Measurements from ENCODE around the gene KIF22. TPM values are rescaled to one million over a fixed set of nuclear protein-coding genes. Genes with fewer than 3 reads are reported as not detected.

KIF22 gene
- total RNA-seq, 2 experiments from 2014 or later = 160 to 165 TPM

GRCh38 chr16:29765167-29766032 is 25.2 kb upstream of the KIF22 start:
- ATAC-seq (no peak), DNase-seq (no peak)
- H3K9me3 Mint-ChIP-seq = no peaks in the 10 kb centered on the region
- TF ChIP-seq CTCF (IDR thresholded peaks at IDR 0.05) = no peak
- H3K27ac Mint-ChIP-seq = no peak overlapping the region
- POLR2A ChIA-PET = interaction anchor here (1.0 kb wide), 1 partner anchor 25 kb away, joined by 4 read pairs; no protein-coding TSS in a partner anchor
- H3K4me1 Mint-ChIP-seq (ENCODE audit: low read depth) = no peaks in the 10 kb centered on the region
- H3K27me3 Mint-ChIP-seq = no peaks in the 10 kb centered on the region
- H3K36me3 Mint-ChIP-seq (ENCODE audit: low read depth) = no peaks in the 10 kb centered on the region
- no peak overlapping the region for H3K4me3 Mint-ChIP-seq
- CTCF ChIA-PET = interaction anchor here (0.6 to 1.5 kb wide), 4 partner anchors 19 to 83 kb away, joined by 3 to 4 read pairs (median 3); no protein-coding TSS in a partner anchor
- intact Hi-C loops (cut with micrococcal nuclease) = no loop called here

GRCh38 chr16:29766571-29766970 is 24.0 kb upstream of the KIF22 start:
- ATAC-seq = no peak
- peaks cover 3% of the 10 kb centered on the region for H3K4me1 Mint-ChIP-seq (ENCODE audit: low read depth)
- H3K4me3 Mint-ChIP-seq = no peak overlapping the region
- H3K9me3 Mint-ChIP-seq = no peaks in the 10 kb centered on the region
- ChIA-PET CTCF (interaction anchor here (3.0 kb wide), 1 partner anchor 19 kb away, joined by 13 read pairs; no protein-coding TSS in a partner anchor), POLR2A (no interaction called here)
- H3K36me3 Mint-ChIP-seq (ENCODE audit: low read depth) = no peaks in the 10 kb centered on the region
- no peak for TF ChIP-seq CTCF (IDR thresholded peaks at IDR 0.05)
- no peak overlapping the region for H3K27ac Mint-ChIP-seq
- H3K27me3 Mint-ChIP-seq = no peaks in the 10 kb centered on the region
- DNase-seq = no peak
- intact Hi-C loops (cut with micrococcal nuclease) = no loop called here

- H3K4me3 Mint-ChIP-seq = no peak overlapping the region
- no peaks in the 10 kb centered on the region for H3K27me3 Mint-ChIP-seq
- ATAC-seq (no peak), DNase-seq (no peak)
- ChIA-PET CTCF (interaction anchor here (1.1 to 3.0 kb wide), 2 partner anchors 10 to 18 kb away, joined by 3 to 13 read pairs; no protein-coding TSS in a partner anchor), POLR2A (no interaction called here)
- no peaks in the 10 kb centered on the region for H3K9me3 Mint-ChIP-seq
- intact Hi-C loops (cut with micrococcal nuclease) = no loop called here
- H3K36me3 Mint-ChIP-seq (ENCODE audit: low read depth) = no peaks in the 10 kb centered on the region
- peaks cover 6% of the 10 kb centered on the region for H3K4me1 Mint-ChIP-seq (ENCODE audit: low read depth)
- no peak for TF ChIP-seq CTCF (IDR thresholded peaks at IDR 0.05)
- no peak overlapping the region for H3K27ac Mint-ChIP-seq
Observed at GRCh38 chr16:29767062-29767461, 23.5 kb upstream of the KIF22 start.

GRCh38 chr16:29769507-29769906 is 21.0 kb upstream of the KIF22 start:
- intact Hi-C loops (cut with micrococcal nuclease) = no loop called here
- DNase-seq (no peak), ATAC-seq (no peak)
- Mint-ChIP-seq H3K27ac (no peak overlapping the region), H3K27me3 (no peaks in the 10 kb centered on the region), H3K36me3 (ENCODE audit: low read depth) (no peaks in the 10 kb centered on the region), H3K4me3 (no peak overlapping the region), H3K4me1 (ENCODE audit: low read depth) (peaks cover 12% of the 10 kb centered on the region), H3K9me3 (no peaks in the 10 kb centered on the region)
- TF ChIP-seq CTCF (IDR thresholded peaks at IDR 0.05) = no peak
- ChIA-PET CTCF (interaction anchor here (0.8 to 3.0 kb wide), 4 partner anchors 10 to 78 kb away, joined by 3 to 13 read pairs (median 4); no protein-coding TSS in a partner anchor), POLR2A (interaction anchor here (0.7 kb wide), 1 partner anchor 78 kb away, joined by 3 read pairs; no protein-coding TSS in a partner anchor)

Data from activated CD8-positive, alpha-beta T cell treated with anti-CD3 and anti-CD28 coated beads for 36 hours (primary cell).